ENCODE data around the gene LRRC14B. TPM values are rescaled to one million over a fixed set of nuclear protein-coding genes. Genes with fewer than 3 reads are reported as not detected.
"Not testable (repeated sequence)": the region's sequence is repeated elsewhere in the genome, so short reads cannot be mapped to it uniquely, and the experiment has no call there.

The LRRC14B gene
- total RNA-seq, 4 donors from 2014 or later, result not detected

- intact Hi-C loops (cut with DNase I), result no loop called here
- H3K27me3 ChIP-seq, result no peaks in the 10 kb centered on the region
- DNase-seq, result no peak
- WGBS, 2 donors, result 93 to 95% methylated on average over 8 to 13 of the region's 14 CpGs
- no peaks in the 10 kb centered on the region for H3K9me3 ChIP-seq
- TF ChIP-seq POLR2A (IDR thresholded peaks at IDR 0.05) (no peak), CTCF (IDR thresholded peaks at IDR 0.05) (no peak)
- peaks cover 0 to 29% (median 13%) of the 10 kb centered on the region in 3 donors for H3K4me1 ChIP-seq
- H3K4me3 ChIP-seq, result no peak overlapping the region
- no peak overlapping the region for H3K27ac ChIP-seq
- peaks cover 19 to 74% (median 25%) of the 10 kb centered on the region in 3 donors for H3K36me3 ChIP-seq
Observed at GRCh38 chr5:225334-225733, 34.0 kb downstream of the LRRC14B start.

DNA sequence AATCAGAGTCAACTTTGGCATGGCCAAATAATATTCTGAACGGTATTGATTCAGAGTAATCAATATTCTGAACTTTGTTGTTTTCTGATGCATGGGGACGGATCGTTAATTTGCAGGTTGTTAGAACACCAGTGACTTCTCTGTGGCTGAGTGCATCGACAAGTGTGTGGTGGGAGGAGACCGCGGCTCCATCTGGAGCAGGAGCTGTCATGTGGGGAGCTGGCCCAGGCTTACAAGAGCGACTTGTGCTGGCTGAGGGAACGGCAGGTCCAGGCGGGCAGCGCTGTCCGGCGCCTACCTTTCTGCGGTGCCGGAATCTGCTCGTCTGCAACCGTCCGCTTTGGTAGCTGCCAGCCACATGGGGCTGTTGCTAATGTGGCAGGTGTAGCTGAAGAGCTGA lies 36.1 kb downstream of the LRRC14B start:
- H3K27ac ChIP-seq; H3K27me3 ChIP-seq; H3K4me3 ChIP-seq; H3K9me3 ChIP-seq; DNase-seq; intact Hi-C loops (cut with DNase I): not testable (repeated sequence)
- WGBS, 2 donors, result 94 to 98% methylated on average over 6 to 17 of the region's 17 CpGs
- Histone ChIP-seq H3K36me3 (peaks cover 22 to 94% (median 30%) of the 10 kb centered on the region in 3 donors), H3K4me1 (peaks cover 0 to 10% (median 6%) of the 10 kb centered on the region in 3 donors)

- TF ChIP-seq POLR2A (IDR thresholded peaks at IDR 0.05) (no peak), CTCF (IDR thresholded peaks at IDR 0.05) (no peak)
Observed at GRCh38 chr5:228886-229285, 37.6 kb downstream of the LRRC14B start.

GRCh38 chr5:230711-231110 lies 39.4 kb downstream of the LRRC14B start:
- no peaks in the 10 kb centered on the region for H3K9me3 ChIP-seq
- H3K4me3 ChIP-seq, result no peak overlapping the region
- H3K4me1 ChIP-seq, result no peaks in the 10 kb centered on the region
- WGBS, 2 donors, result 97% methylated on average over 5 to 12 of the region's 14 CpGs
- no peak for TF ChIP-seq CTCF (IDR thresholded peaks at IDR 0.05)
- TF ChIP-seq POLR2A (IDR thresholded peaks at IDR 0.05), result no peak
- no peak overlapping the region for H3K27ac ChIP-seq
- DNase-seq, result no peak
- no peaks in the 10 kb centered on the region for H3K27me3 ChIP-seq
- intact Hi-C loops (cut with DNase I), result no loop called here
- peaks cover 11 to 100% (median 23%) of the 10 kb centered on the region in 3 donors for H3K36me3 ChIP-seq

More at GRCh38 chr5:228886-229285, 37.6 kb downstream of the LRRC14B start:
- 81 to 95% methylated on average over 3 of the region's 3 CpGs for WGBS, 2 donors
- H3K9me3 ChIP-seq, result no peaks in the 10 kb centered on the region
- intact Hi-C loops (cut with DNase I), result no loop called here
- H3K27ac ChIP-seq, result no peak overlapping the region
- peaks cover 22 to 100% (median 30%) of the 10 kb centered on the region in 3 donors for H3K36me3 ChIP-seq
- H3K4me1 ChIP-seq, result no peaks in the 10 kb centered on the region
- DNase-seq, result no peak
- H3K27me3 ChIP-seq, result no peaks in the 10 kb centered on the region
- no peak overlapping the region for H3K4me3 ChIP-seq

DNA sequence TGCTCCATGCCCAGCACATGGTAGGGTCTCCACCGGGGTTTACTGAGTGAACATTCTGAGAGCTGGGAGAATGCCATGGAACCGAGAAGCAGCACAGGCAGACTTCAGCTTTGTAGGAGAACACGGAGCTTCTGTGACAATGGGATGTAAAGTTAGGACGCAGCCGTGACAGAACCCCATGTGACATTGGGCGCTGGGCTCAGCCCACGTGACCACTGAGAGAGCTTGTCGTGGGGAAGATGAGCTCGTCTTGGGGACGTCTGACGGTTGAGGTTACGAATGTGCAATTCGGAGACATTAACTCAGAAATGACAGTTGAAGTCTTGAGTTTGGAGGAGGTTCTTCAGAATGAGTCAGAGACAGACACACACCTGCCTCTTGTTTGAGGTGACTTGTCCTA lies 40.4 kb downstream of the LRRC14B start:
- Histone ChIP-seq H3K4me1 (no peaks in the 10 kb centered on the region), H3K36me3 (peaks cover 4 to 100% (median 14%) of the 10 kb centered on the region in 3 donors), H3K4me3 (no peak overlapping the region), H3K27ac (no peak overlapping the region), H3K9me3 (no peaks in the 10 kb centered on the region), H3K27me3 (no peaks in the 10 kb centered on the region)
- 79 to 84% methylated on average over 13 of the region's 13 CpGs for WGBS, 2 donors
- TF ChIP-seq POLR2A (IDR thresholded peaks at IDR 0.05) (no peak), CTCF (IDR thresholded peaks at IDR 0.05) (no peak)
- intact Hi-C loops (cut with DNase I), result no loop called here
- DNase-seq, result no peak

DNA sequence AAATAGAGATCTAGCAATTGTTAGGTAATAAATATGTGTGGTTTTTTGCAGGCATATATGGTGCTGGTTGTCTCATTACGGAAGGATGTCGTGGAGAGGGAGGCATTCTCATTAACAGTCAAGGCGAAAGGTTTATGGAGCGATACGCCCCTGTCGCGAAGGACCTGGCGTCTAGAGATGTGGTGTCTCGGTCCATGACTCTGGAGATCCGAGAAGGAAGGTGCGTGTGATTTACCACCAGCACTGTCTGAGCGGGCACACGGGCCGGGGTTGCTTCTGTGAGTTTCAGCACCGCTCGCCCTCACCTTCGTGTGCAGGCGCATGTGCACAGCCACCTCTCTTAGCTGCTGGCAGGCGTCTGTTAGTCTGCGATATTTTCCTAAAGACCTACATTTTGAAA lies 42.1 kb downstream of the LRRC14B start:
- WGBS, 2 donors, result 96% methylated on average over 12 to 19 of the region's 20 CpGs
- H3K9me3 ChIP-seq; intact Hi-C loops (cut with DNase I); H3K27me3 ChIP-seq; H3K27ac ChIP-seq; H3K4me1 ChIP-seq; DNase-seq; H3K4me3 ChIP-seq: not testable (repeated sequence)
- H3K36me3 ChIP-seq, result peaks cover 9 to 100% (median 9%) of the 10 kb centered on the region in 3 donors

Measured in esophagus squamous epithelium (tissue), 5 donors.